Lung (tissue), 12 donors: ENCODE data around the gene GAK. TPM values are rescaled to one million over a fixed set of nuclear protein-coding genes. Genes with fewer than 3 reads are reported as not detected.

Experiments used
- ATAC-seq: fragments of 200-7000 bp; cut with Tn5 transposase; one replicate; pipeline ENCODE4 v1.9.1; 2020; ENCODE audit warnings: moderate number of reproducible peaks; ENCODE audit not compliant: insufficient read depth, low FRiP score
- DNase-seq, 3 donors: peaks; one replicate each; pipeline ENCODE4 v3.0.0-alpha.2; 2013 to 2017
- H3K27ac ChIP-seq, 2 donors: one replicate each; pipeline ENCODE4 v1.5.1; 2013; ENCODE audit warnings: mild to moderate bottlenecking in 2 of 2, moderate library complexity in 2 of 2, control low read depth in 1 of 2, inconsistent platforms in 1 of 2, low read depth in 1 of 2, low read length in 1 of 2
- H3K27me3 ChIP-seq, 3 donors: one replicate each; pipeline ENCODE4 v1.5.1; 2013; ENCODE audit warnings: low read length in 2 of 3; ENCODE audit not compliant: control insufficient read depth in 3 of 3, insufficient read depth in 3 of 3
- H3K36me3 ChIP-seq, 4 donors: one replicate each; pipeline ENCODE4 v1.5.1; 2013; ENCODE audit warnings: low read length in 4 of 4, mild to moderate bottlenecking in 1 of 4, moderate library complexity in 1 of 4; ENCODE audit not compliant: control insufficient read depth in 4 of 4, insufficient read depth in 4 of 4
- H3K4me1 ChIP-seq, 5 donors: one replicate each; pipeline ENCODE4 v1.5.1; 2013; ENCODE audit warnings: low read length in 5 of 5, mild to moderate bottlenecking in 2 of 5, moderate library complexity in 1 of 5; ENCODE audit not compliant: control insufficient read depth in 5 of 5, insufficient read depth in 5 of 5
- H3K4me3 ChIP-seq: one replicate; pipeline ENCODE4 v1.5.1; 2013; ENCODE audit warnings: mild to moderate bottlenecking, control low read depth, moderate library complexity
- H3K9ac ChIP-seq, 2 donors: one replicate each; pipeline ENCODE4 v1.5.1; 2013; ENCODE audit warnings: low read length in 2 of 2, control low read depth in 1 of 2; ENCODE audit not compliant: insufficient read depth in 1 of 2
- H3K9me3 ChIP-seq, 4 donors: one replicate each; pipeline ENCODE4 v1.5.1; 2013; ENCODE audit warnings: low read length in 3 of 4, mild to moderate bottlenecking in 1 of 4, moderate library complexity in 1 of 4; ENCODE audit not compliant: control insufficient read depth in 4 of 4, insufficient read depth in 3 of 4
- WGBS, 2 donors: extraction: QIAGEN DNeasy Blood & Tissue Kit; methylation state at CpG; one replicate each; pipeline ENCODE4 v1.1.7; 2013; 5-methylcytosine and 5-hydroxymethylcytosine counted together
- polyA plus RNA-seq, 2 donors: library from polyadenylated mRNA; stranded (reverse); fragments of 200-250 nt; gene quantifications; one replicate each; pipeline ENCODE4 v1.2.1, GENCODE V29; 2013
- total RNA-seq, 2 donors: library from RNA; depleted of rRNA in 1 of 2; stranded (reverse); fragments of >200 nt in 1 of 2; gene quantifications; one replicate each; pipeline ENCODE4 v1.2.1, GENCODE V29; 2014 to 2021
- TF ChIP-seq, protein P1 (sequence below): IDR thresholded peaks from 2 replicates; pipeline ENCODE4 v1.5.1; 2012; ENCODE audit warnings: mild to moderate bottlenecking; ENCODE audit errors: control extremely low read depth, extremely low read depth
- donor health status: control.
- donor health status: control.
- donor health status: Bipolar disorder and iron deficiency.
- donor health status: healthy.
- donor health status: DM: yes; HTN: yes; CAD: no.

GAK gene
- total and polyA plus RNA-seq, 4 donors: 101 to 178 (median 137) TPM

DNA sequence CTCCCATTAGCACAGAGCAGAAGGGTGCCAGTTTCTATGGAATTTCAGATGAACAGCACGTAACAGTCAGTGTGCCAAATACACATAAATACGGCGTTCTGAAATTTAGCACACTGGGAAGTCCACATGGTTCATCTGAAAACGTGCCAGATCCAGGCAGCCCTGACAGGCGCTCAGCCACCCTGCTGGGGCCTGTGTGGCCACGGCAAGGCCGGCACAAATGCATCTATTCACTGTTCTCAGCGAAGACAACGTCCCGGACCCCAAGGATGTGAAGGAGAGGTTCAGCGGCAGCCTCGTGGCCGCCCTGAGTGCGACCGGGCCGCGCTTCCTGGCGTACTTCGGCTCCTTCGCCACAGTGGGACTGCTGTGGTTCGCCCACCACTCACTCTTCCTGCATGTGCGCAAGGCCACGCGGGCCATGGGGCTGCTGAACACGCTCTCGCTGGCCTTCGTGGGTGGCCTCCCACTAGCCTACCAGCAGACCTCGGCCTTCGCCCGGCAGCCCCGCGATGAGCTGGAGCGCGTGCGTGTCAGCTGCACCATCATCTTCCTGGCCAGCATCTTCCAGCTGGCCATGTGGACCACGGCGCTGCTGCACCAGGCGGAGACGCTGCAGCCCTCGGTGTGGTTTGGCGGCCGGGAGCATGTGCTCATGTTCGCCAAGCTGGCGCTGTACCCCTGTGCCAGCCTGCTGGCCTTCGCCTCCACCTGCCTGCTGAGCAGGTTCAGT is 25.6 kb upstream of the GAK start:
- Histone ChIP-seq H3K27ac (no peak overlapping the region), H3K9me3 (no peaks in the 10 kb centered on the region), H3K4me3 (no peak overlapping the region), H3K4me1 (no peaks in the 10 kb centered on the region), H3K27me3 (no peaks in the 10 kb centered on the region), H3K36me3 (peaks cover 0 to 60% (median 4%) of the 10 kb centered on the region in 4 donors), H3K9ac (no peak overlapping the region)
- WGBS, 2 donors: 94 to 96% methylated on average over 45 of the region's 45 CpGs
- DNase-seq (peak in 1 of 3 donors; percentile 5), ATAC-seq (no peak)
- TF ChIP-seq, protein P1, sequence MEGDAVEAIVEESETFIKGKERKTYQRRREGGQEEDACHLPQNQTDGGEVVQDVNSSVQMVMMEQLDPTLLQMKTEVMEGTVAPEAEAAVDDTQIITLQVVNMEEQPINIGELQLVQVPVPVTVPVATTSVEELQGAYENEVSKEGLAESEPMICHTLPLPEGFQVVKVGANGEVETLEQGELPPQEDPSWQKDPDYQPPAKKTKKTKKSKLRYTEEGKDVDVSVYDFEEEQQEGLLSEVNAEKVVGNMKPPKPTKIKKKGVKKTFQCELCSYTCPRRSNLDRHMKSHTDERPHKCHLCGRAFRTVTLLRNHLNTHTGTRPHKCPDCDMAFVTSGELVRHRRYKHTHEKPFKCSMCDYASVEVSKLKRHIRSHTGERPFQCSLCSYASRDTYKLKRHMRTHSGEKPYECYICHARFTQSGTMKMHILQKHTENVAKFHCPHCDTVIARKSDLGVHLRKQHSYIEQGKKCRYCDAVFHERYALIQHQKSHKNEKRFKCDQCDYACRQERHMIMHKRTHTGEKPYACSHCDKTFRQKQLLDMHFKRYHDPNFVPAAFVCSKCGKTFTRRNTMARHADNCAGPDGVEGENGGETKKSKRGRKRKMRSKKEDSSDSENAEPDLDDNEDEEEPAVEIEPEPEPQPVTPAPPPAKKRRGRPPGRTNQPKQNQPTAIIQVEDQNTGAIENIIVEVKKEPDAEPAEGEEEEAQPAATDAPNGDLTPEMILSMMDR: no peak

DNA sequence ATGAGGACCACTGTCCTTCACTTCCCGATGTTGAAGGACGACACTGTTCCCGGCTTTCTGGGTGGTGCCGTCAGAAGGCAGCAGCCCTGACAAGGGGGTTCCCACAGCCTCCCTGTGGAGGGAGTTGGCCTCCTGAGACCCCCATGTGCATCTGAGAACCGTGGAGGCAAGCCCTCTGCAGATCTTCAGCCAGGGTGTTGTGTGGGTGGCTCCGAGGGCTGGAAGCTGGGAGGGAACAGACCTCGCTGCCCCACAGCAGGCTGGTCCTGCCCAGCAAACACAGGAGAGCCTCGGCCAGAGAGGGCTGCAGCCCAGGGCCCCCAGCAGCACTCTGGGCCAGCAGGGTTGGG is 25.1 kb upstream of the GAK start:
- ATAC-seq: no peak
- Histone ChIP-seq H3K4me1 (no peaks in the 10 kb centered on the region), H3K9ac (no peak overlapping the region), H3K27ac (no peak overlapping the region), H3K9me3 (no peaks in the 10 kb centered on the region), H3K27me3 (no peaks in the 10 kb centered on the region), H3K4me3 (no peak overlapping the region), H3K36me3 (peaks cover 0 to 56% (median 4%) of the 10 kb centered on the region in 4 donors)
- WGBS, 2 donors: 80 to 85% methylated on average over 8 of the region's 8 CpGs
- peak in 1 of 3 donors; percentile 7 for DNase-seq
- TF ChIP-seq, protein P1: no peak

DNA sequence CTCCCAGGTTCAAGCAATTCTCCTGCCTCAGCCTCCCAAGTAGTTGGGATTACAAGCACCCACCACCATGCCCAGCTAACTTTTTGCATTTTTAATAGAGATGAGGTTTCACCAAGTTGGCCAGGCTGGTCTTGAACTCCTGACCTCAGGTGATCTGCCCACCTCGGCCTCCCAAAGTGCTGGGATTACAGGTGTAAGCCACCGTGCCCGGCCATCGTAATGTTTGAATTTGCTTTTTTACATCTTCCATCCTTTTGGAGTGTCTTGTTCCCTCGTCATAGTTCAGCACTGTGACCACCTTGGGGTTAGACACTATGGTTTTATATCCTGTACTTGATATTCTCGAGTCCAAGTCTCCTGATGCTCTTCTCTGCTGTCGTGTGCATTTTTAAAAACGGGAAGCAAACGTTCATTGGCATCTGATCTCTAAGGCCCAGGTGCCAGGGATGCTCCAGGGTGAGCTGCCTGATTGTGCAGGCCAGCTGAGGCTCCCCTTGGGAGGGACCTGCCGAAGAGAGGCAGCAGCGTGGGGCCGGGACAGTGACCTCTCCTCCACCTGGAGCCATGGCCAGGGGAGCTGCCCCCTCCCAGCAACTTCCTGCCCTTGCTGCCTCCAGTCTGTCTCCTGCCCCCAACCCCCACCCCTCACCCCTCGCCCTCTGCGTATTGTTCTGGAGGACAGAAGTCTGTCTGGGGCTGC is 24.6 kb upstream of the GAK start:
- 85 to 91% methylated on average over 13 to 14 of the region's 14 CpGs for WGBS, 2 donors
- TF ChIP-seq, protein P1: no peak
- H3K9ac ChIP-seq: no peak overlapping the region
- H3K9me3 ChIP-seq: no peaks in the 10 kb centered on the region
- H3K27me3 ChIP-seq: no peaks in the 10 kb centered on the region
- DNase-seq (no peak), ATAC-seq (no peak)
- no peak overlapping the region for H3K27ac ChIP-seq
- no peak overlapping the region for H3K4me3 ChIP-seq
- H3K4me1 ChIP-seq: no peaks in the 10 kb centered on the region
- peaks cover 0 to 54% (median 4%) of the 10 kb centered on the region in 4 donors for H3K36me3 ChIP-seq
